IgD-negative memory B cell (primary cell): ENCODE data around the gene C13orf46. TPM values are rescaled to one million over a fixed set of nuclear protein-coding genes. Genes with fewer than 3 reads are reported as not detected.

Source experiments
- H3K27ac Mint-ChIP-seq, 3 donors: one replicate each; pipeline ENCODE4 v1.8.0; 2020 to 2022; ENCODE audit warnings: mild to moderate bottlenecking in 3 of 3, mixed read lengths in 3 of 3, moderate library complexity in 1 of 3
- H3K27me3 Mint-ChIP-seq: one replicate; pipeline ENCODE4 v1.8.0; 2021; ENCODE audit warnings: mixed read lengths
- H3K36me3 Mint-ChIP-seq: one replicate; pipeline ENCODE4 v1.8.0; 2020; ENCODE audit warnings: mild to moderate bottlenecking, mixed read lengths
- H3K4me1 Mint-ChIP-seq, 3 donors: one replicate each; pipeline ENCODE4 v1.8.0; 2020 to 2022; ENCODE audit warnings: mixed read lengths in 3 of 3, mild to moderate bottlenecking in 1 of 3
- H3K4me3 Mint-ChIP-seq, 4 donors: one replicate each; pipeline ENCODE4 v1.8.0; 2020 to 2022; ENCODE audit warnings: mild to moderate bottlenecking in 4 of 4, mixed read lengths in 4 of 4, moderate library complexity in 3 of 4
- H3K9me3 Mint-ChIP-seq, 3 donors: one replicate each; pipeline ENCODE4 v1.8.0; 2020 to 2021; ENCODE audit warnings: mixed read lengths in 3 of 3, mild to moderate bottlenecking in 1 of 3
- polyA plus RNA-seq: library from polyadenylated mRNA; unstranded; fragments of 300-500 nt; fragmentation: Illumina TruSeq; gene quantifications from one replicate; pipeline ENCODE4 v1.2.3, GENCODE V29; 2021

C13orf46 gene
- polyA plus RNA-seq, 1 donor from 2014 or later: 1.1 TPM

GRCh38 chr13:113951246-113951999 is 22.5 kb downstream of the C13orf46 start:
- Mint-ChIP-seq H3K4me1 (peaks cover 14 to 17% (median 14%) of the 10 kb centered on the region in 3 donors), H3K36me3 (peaks cover 4% of the 10 kb centered on the region), H3K27ac (peak overlapping the region in 1 of 3 donors; percentile 68), H3K27me3 (no peaks in the 10 kb centered on the region), H3K9me3 (no peaks in the 10 kb centered on the region), H3K4me3 (peak overlapping the region in 3 of 4 donors; percentile 30 to 77 (median 43))

- Mint-ChIP-seq H3K27ac (peak overlapping the region in 1 of 3 donors; percentile 68), H3K9me3 (no peaks in the 10 kb centered on the region), H3K4me3 (peak overlapping the region in 1 of 4 donors; percentile 63), H3K4me1 (peaks cover 14 to 17% (median 14%) of the 10 kb centered on the region in 3 donors), H3K36me3 (peaks cover 4% of the 10 kb centered on the region), H3K27me3 (no peaks in the 10 kb centered on the region)
Observed at GRCh38 chr13:113950451-113951245, 23.2 kb downstream of the C13orf46 start.

GRCh38 chr13:113949546-113949945 is 24.3 kb downstream of the C13orf46 start:
- Mint-ChIP-seq H3K4me1 (peaks cover 14 to 17% (median 14%) of the 10 kb centered on the region in 3 donors), H3K4me3 (no peak overlapping the region), H3K27me3 (no peaks in the 10 kb centered on the region), H3K9me3 (no peaks in the 10 kb centered on the region), H3K36me3 (peaks cover 2% of the 10 kb centered on the region), H3K27ac (peak overlapping the region in 1 of 3 donors; percentile 89)

GRCh38 chr13:113948034-113948742 is 25.7 kb downstream of the C13orf46 start:
- Mint-ChIP-seq H3K27ac (peak overlapping the region; percentile 22 to 59 (median 48)), H3K4me3 (peak overlapping the region in 2 of 4 donors; percentile 40 to 76), H3K9me3 (no peaks in the 10 kb centered on the region), H3K36me3 (peaks cover 2% of the 10 kb centered on the region), H3K4me1 (peaks cover 14 to 17% (median 14%) of the 10 kb centered on the region in 3 donors), H3K27me3 (no peaks in the 10 kb centered on the region)

GRCh38 chr13:113947311-113948033 is 26.4 kb downstream of the C13orf46 start:
- H3K4me3 Mint-ChIP-seq: peak overlapping the region in 2 of 4 donors; percentile 8 to 40
- H3K4me1 Mint-ChIP-seq: peaks cover 12 to 17% (median 14%) of the 10 kb centered on the region in 3 donors
- peak overlapping the region in 1 of 3 donors; percentile 48 for H3K27ac Mint-ChIP-seq
- H3K9me3 Mint-ChIP-seq: no peaks in the 10 kb centered on the region
- H3K36me3 Mint-ChIP-seq: peaks cover 2% of the 10 kb centered on the region
- no peaks in the 10 kb centered on the region for H3K27me3 Mint-ChIP-seq

GRCh38 chr13:113946409-113947181 is 27.3 kb downstream of the C13orf46 start:
- peaks cover 2% of the 10 kb centered on the region for H3K36me3 Mint-ChIP-seq
- no peak overlapping the region for H3K27ac Mint-ChIP-seq
- H3K27me3 Mint-ChIP-seq: no peaks in the 10 kb centered on the region
- H3K4me3 Mint-ChIP-seq: peak overlapping the region in 1 of 4 donors; percentile 8
- no peaks in the 10 kb centered on the region for H3K9me3 Mint-ChIP-seq
- peaks cover 12 to 15% (median 14%) of the 10 kb centered on the region in 3 donors for H3K4me1 Mint-ChIP-seq

GRCh38 chr13:113945857-113946408 is 27.9 kb downstream of the C13orf46 start:
- Mint-ChIP-seq H3K27me3 (no peaks in the 10 kb centered on the region), H3K9me3 (no peaks in the 10 kb centered on the region), H3K4me1 (peaks cover 11 to 12% (median 11%) of the 10 kb centered on the region in 3 donors), H3K4me3 (no peak overlapping the region), H3K36me3 (peaks cover 2% of the 10 kb centered on the region), H3K27ac (no peak overlapping the region)

- no peaks in the 10 kb centered on the region for H3K27me3 Mint-ChIP-seq
- peak overlapping the region in 1 of 3 donors; percentile 83 for H3K27ac Mint-ChIP-seq
- H3K4me3 Mint-ChIP-seq: no peak overlapping the region
- H3K36me3 Mint-ChIP-seq: no peaks in the 10 kb centered on the region
- H3K4me1 Mint-ChIP-seq: peaks cover 9 to 11% (median 10%) of the 10 kb centered on the region in 3 donors
- no peaks in the 10 kb centered on the region for H3K9me3 Mint-ChIP-seq
Observed at GRCh38 chr13:113943821-113944565, 29.9 kb downstream of the C13orf46 start.

- H3K27ac Mint-ChIP-seq: peak overlapping the region in 1 of 3 donors; percentile 50
- H3K36me3 Mint-ChIP-seq: no peaks in the 10 kb centered on the region
- peaks cover 3% of the 10 kb centered on the region for H3K27me3 Mint-ChIP-seq
- no peak overlapping the region for H3K4me3 Mint-ChIP-seq
- no peaks in the 10 kb centered on the region for H3K4me1 Mint-ChIP-seq
- H3K9me3 Mint-ChIP-seq: no peaks in the 10 kb centered on the region
Observed at GRCh38 chr13:113942591-113943103, 31.2 kb downstream of the C13orf46 start.

GRCh38 chr13:113941571-113942191 is 32.2 kb downstream of the C13orf46 start:
- Mint-ChIP-seq H3K9me3 (no peaks in the 10 kb centered on the region), H3K27ac (no peak overlapping the region), H3K4me3 (no peak overlapping the region), H3K27me3 (peaks cover 3% of the 10 kb centered on the region), H3K36me3 (no peaks in the 10 kb centered on the region), H3K4me1 (no peaks in the 10 kb centered on the region)

GRCh38 chr13:113939944-113940297 is 34.0 kb downstream of the C13orf46 start:
- H3K27me3 Mint-ChIP-seq: peaks cover 11% of the 10 kb centered on the region
- H3K9me3 Mint-ChIP-seq: no peaks in the 10 kb centered on the region
- no peak overlapping the region for H3K4me3 Mint-ChIP-seq
- H3K4me1 Mint-ChIP-seq: no peaks in the 10 kb centered on the region
- no peak overlapping the region for H3K27ac Mint-ChIP-seq
- no peaks in the 10 kb centered on the region for H3K36me3 Mint-ChIP-seq

- no peaks in the 10 kb centered on the region for H3K9me3 Mint-ChIP-seq
- no peak overlapping the region for H3K27ac Mint-ChIP-seq
- H3K4me3 Mint-ChIP-seq: no peak overlapping the region
- no peaks in the 10 kb centered on the region for H3K4me1 Mint-ChIP-seq
- H3K36me3 Mint-ChIP-seq: no peaks in the 10 kb centered on the region
- peaks cover 16% of the 10 kb centered on the region for H3K27me3 Mint-ChIP-seq
Observed at GRCh38 chr13:113939129-113939943, 34.5 kb downstream of the C13orf46 start.
